Tibial nerve (tissue), 4 donors: Measurements from ENCODE around the gene GGPS1.

Source experiments
- EP300 ChIP-seq, 2 donors: sonication (generic); formaldehyde crosslinking; IDR thresholded peaks; one replicate each; pipeline ENCODE4 v1.6.1; 2017; ENCODE audit warnings: antibody characterized with exemption in 2 of 2, mild to moderate bottlenecking in 1 of 2
- TF ChIP-seq, protein P1 (sequence below), 5 experiments: fragments of 200-600 bp in 3 of 5; fragments of 450-650 bp in 2 of 5; sonication (generic) in 3 of 5; IDR thresholded peaks; one replicate each; pipeline ENCODE4 v1.5.1; 2016 to 2019; ENCODE audit warnings: antibody characterized with exemption in 5 of 5, mild to moderate bottlenecking in 3 of 5, moderate library complexity in 2 of 5

GRCh38 chr1:235315173-235315572 lies 13.2 kb upstream of the GGPS1 start:
- TF ChIP-seq, protein P1, sequence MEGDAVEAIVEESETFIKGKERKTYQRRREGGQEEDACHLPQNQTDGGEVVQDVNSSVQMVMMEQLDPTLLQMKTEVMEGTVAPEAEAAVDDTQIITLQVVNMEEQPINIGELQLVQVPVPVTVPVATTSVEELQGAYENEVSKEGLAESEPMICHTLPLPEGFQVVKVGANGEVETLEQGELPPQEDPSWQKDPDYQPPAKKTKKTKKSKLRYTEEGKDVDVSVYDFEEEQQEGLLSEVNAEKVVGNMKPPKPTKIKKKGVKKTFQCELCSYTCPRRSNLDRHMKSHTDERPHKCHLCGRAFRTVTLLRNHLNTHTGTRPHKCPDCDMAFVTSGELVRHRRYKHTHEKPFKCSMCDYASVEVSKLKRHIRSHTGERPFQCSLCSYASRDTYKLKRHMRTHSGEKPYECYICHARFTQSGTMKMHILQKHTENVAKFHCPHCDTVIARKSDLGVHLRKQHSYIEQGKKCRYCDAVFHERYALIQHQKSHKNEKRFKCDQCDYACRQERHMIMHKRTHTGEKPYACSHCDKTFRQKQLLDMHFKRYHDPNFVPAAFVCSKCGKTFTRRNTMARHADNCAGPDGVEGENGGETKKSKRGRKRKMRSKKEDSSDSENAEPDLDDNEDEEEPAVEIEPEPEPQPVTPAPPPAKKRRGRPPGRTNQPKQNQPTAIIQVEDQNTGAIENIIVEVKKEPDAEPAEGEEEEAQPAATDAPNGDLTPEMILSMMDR (IDR thresholded peaks at IDR 0.05) = no peak
- no peak for TF ChIP-seq EP300 (IDR thresholded peaks at IDR 0.05)
